NCI-H774 (cell line): ENCODE data around the gene DDX42.
"Not testable (repeated sequence)": the region's sequence is repeated elsewhere in the genome, so short reads cannot be mapped to it uniquely, and the experiment has no call there.

Experiments
- DNase-seq: peaks from one replicate; lab custom pipeline; 2025; lab: John Stamatoyannopoulos, UW

Gene DDX42

DNA sequence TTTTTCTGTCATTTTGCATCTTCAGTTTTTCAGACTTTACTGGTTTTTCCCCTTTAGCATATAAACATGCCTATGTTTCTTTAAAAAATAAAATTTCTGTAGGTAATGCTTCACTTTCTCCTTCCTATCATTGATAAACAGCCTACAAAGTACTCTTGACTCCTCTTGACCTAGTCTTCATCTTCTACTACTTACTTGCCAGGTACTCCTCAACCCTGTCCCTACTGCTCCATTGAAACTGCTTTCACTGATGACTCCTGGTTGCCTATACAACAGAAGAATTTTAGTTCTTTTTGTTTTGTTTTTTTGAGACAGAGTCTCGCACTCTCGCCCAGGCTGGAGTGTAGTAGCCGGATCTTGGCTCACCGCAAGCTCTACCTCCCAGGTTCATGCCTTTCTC, 7.0 kb downstream of the DDX42 start:
- no peak for DNase-seq

DNA sequence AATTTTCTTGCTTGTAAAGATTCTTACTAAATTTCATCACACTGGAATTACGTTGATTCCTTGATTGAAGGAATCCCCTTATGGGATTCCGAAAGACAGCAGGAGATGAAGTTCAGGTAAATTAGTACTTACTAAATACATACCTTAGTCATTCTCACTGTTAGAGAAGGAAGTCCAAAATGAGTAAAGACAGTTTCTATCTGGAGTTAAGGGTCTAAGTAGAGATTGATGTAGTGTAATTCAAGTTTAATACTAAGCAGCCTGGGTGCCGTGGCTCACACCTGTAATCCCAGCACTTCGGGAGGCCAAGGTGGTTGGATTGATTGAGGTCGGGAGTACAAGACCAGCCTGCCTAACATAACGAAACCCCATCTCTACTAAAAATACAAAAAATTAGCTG, 9.6 kb downstream of the DDX42 start:
- no peak for DNase-seq

DNA sequence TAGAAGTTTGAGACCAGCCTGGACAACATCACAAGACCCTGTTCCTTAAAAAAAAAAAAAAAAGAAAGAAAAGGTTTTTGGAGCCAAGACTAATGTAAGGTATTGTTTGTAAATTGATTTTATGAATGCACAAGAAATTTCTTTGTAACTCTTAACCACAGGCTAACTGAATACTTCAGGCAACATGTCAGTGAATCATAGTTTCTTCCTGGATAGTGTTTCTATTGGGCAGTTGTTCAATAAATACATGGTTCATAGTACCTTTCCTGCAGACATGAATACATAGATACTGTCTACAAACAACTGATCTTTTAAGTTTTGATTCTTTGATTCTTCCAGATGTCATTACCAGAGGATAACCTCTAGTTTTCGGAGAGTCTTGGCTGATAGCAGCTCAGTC, 11.6 kb downstream of the DDX42 start:
- DNase-seq = no peak

DNA sequence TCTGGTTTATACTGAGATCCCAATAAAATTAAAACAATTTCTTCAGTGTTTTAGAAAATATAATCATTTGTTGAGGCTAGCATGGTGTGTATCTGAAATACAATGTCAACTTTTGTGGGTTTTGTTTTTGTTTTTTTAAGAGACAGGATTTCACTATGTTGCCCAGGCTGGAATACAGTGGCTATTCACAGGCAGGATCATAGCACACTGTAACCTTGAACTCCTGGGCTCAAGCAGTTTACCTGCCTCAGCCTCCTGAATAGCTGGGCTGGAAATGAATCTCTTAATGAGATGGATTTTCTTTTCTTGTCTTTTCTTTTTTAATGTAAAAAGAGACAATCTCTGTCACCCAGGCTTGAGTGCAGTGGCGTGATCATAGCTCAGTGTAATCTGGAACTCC, 12.1 kb downstream of the DDX42 start:
- no peak for DNase-seq

DNA sequence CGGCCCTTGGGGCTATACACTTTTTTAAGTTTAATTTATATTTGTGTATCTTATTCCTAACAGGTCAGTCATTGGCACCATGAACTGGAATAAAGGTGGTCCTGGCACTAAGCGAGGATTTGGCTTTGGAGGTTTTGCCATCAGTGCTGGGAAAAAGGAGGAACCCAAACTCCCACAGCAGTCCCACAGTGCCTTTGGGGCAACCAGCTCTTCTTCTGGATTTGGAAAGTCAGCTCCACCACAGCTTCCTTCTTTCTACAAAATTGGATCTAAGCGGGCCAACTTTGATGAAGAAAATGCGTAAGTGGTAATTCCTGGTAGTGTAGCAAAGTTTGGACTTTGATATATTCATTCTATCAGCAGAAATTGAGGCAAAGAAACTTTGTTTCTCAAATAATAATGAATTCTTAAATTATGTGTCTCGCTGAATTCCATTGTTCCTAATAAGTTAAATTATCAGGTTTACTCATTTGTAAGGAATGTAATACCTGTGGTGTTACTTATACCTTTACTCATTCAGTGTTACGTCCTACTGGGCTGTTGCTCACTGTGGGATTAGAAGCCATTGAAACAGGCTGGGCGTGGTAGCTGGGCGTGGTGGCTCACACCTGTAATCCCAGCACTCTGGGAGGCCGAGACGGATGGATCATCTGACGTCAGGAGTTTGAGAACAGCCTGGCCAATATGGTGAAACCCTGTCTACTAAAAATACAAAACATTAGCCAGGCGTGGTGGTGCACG, 13.2 kb downstream of the DDX42 start:
- no peak for DNase-seq

DNA sequence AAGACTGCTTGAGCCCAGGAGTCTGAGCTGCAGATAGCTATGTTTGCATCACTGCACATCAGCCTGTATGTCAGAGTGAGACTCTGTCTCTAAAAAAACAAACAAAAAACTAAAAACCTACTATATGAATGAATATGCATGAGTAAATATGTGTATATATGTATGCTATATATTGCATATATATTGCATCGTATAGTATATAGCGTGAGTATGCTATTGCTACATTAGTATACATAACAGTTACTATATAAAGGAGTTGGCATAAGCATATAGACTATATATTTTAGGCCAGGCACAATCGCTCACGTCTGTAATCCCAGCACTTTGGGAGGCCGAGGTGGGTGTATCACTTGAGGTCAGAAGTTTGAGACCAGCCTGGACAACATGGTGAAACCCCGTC, 16.1 kb downstream of the DDX42 start:
- no peak for DNase-seq

DNA sequence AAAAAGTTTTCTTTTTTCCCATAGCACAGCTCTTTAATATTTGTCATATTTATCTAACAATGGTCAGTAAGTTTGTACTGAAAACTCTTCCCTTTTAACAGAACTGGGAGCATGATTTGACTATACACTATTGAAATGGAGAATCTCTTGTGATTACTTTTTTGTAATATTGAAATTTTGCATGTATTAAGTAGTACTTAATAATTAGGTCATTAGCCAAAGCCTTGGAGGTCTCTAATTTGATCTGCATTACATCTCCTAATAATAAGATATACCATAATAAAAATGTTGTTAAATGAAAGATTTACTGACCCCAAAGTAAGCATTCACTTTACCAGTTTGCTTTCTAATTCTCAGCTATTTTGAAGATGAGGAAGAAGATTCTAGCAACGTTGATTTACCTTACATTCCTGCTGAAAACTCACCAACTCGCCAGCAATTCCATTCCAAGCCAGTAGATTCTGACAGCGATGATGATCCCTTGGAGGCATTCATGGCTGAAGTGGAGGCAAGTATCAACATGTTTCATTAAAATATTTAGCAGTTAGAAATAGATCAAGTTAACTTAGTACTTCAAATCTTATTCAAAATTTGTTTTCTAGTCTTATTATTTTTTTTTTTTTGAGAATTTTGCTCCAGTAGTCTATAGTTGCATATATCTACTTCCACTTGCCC, 18.2 kb downstream of the DDX42 start:
- DNase-seq = no peak

DNA sequence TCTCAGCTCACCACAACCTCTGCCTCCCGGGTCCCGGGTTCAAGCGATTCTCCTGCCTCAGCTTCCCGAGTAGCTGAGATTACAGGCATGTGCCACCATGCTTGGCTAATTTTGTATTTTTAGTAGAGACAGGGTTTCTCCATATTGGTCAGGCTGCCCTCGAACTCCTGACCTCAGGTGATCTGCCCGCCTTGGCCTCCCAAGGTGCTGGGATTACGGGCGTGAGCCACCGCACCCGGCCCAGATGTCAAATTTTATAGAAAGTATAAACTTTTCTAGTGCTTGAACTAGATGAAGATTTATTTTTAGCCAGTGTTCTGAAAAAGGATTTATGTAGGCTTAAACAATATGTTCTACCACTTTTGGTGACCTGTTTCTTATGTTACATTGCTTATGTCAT, 22.4 kb downstream of the DDX42 start:
- DNase-seq = not testable (repeated sequence)

DNA sequence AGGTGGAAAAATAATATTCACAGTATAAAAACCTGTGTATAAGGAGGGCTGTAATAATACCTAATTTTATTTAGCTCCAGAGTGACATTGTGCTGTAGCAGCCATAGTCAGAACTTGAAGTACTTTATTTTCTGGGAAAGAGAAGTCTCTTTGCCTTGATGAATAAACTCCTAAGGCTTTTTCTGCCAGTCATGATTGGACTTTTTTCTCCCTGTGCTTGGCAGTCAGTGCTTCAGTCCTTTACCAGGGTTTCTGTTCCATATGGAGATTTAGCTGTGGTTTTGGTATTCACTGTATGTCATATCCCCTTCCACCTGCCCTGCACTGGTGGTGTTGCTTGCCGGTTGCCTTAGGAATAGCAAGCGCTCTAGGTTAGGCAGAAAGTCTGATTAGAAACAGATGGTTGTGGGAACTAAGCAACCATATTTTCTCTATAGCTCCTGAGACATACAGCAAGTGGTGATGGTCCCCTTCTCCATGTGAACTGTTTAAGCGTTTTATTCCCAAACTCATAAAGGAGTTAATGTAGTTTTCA, 24.7 kb downstream of the DDX42 start:
- DNase-seq = no peak

DNA sequence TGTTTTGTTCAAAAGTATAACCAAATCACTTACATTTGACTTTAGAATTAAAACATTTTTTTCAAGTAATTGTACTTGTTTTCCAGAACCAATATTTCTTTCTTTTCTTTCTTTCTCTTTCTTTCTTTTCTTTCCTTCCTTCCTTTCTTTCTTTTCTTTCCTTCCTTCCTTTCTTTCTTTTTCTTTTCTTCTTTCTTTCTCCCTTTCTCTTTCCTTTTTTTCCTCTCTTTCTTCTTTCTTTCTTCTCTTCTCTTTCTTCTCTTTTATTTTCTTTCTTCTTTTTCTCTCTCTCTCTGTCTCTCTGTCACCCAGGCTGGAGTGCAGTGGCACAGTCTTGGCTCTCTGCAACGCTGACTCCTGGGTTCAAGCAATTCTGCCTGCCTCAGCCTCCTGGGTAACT, 26.8 kb downstream of the DDX42 start:
- no peak for DNase-seq

DNA sequence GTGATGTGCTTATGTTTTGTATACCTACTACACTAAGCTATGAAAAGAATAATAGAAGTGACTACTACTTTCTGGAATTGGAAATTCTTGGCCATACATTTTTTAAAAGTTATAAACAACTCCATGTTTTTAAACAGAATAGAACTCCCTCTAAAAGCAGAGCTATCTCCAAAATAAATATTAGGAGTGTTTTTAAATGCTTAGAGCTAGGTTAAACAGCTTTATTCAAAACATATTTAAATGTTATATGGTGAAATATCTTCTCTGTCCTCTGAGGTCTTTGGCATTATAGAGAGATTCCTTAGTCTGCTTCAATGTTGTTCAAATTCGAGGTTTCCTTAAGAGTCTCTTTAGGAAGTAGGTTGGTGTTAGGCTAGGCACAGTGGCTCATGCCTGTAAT, 30.4 kb downstream of the DDX42 start:
- no peak for DNase-seq

DNA sequence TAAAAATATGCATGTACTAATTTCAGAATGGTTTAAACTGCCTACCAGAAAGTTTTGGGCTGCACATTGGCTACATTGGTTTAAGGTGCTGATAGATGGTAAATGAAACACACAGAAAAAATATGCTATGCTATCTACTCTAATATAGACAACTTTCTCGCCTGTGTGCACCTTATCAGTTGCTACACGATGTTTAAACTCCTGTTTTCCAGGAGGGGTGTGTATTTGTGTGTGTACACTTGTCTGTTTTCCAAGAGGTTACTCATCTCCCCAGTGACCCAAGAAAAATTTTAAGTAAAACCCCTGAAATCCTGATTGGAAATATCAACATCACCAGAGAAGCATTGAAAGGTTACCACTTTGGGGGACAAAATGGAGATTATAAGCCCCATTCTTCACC, 31.6 kb downstream of the DDX42 start:
- no peak for DNase-seq

DNA sequence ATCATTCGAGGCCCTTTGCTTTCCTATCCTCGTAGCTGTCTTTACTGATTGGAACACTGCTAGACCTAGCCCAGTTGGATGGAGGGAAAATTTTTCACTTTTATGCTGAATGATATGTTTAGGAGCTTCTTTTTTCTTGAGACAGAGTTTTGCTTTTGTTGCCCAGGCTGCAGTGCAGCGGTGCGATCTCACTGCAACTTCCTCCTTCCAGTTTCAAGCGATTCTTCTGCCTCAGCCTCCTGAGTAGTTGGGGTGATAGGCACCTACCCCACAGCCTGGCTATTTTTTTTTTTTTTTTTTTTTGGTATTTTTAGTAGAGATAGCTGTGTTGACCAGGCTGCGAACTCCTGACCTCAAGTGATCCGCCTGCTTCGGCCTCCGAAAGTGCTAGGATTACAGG, 36.0 kb downstream of the DDX42 start:
- no peak for DNase-seq

DNA sequence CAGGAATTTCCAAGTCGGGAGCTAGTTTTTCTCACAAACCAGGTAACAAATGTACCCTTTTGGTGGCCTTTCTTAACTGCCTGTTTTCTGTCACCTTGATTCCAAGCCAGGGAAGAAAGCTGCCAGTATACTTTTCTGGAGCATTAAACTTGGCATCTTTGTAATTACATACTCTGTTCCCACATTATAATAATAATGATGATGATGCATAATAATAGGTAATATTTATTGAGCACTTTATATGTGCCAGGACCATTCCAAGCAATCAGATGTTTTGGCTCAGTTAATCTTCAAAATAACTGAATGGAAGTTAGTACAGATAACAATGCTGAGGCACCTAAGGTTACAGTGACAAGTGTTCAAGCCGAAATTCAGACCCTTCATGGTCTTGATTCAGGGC, 42.2 kb downstream of the DDX42 start:
- DNase-seq = no peak

DNA sequence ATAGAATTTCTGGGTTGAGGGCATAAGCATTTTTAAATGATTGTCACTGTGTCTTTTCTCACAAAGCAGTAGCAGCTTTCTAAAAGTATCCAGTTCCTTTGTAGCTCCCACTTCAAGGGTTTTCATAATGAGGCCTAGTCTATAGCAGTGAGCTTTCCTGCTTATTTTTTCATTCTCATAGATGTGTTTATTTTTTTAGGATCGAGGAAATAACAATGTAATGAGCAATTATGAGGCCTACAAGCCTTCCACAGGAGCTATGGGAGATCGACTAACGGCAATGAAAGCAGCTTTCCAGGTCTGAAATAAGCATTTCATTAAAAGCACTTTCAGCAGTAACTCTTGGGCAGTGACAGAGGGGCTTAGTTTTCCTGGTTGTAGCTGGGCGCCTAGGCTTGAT, 42.7 kb downstream of the DDX42 start:
- DNase-seq = no peak

DNA sequence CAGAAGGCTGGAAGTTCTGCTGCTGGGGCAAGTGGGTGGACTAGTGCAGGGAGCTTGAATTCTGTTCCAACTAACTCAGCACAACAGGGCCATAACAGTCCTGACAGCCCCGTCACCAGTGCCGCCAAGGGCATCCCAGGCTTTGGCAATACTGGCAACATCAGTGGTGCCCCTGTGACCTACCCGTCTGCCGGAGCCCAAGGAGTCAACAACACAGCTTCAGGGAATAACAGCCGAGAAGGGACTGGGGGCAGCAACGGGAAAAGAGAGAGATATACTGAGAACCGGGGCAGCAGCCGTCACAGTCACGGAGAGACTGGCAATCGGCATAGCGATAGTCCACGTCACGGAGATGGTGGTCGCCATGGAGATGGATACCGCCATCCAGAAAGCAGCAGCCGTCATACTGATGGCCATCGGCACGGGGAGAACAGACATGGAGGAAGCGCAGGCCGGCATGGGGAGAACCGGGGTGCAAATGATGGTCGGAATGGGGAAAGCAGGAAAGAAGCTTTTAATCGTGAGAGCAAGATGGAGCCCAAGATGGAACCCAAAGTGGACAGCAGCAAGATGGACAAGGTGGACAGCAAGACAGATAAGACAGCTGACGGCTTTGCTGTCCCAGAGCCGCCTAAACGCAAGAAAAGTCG, 43.9 kb downstream of the DDX42 start:
- no peak for DNase-seq

DNA sequence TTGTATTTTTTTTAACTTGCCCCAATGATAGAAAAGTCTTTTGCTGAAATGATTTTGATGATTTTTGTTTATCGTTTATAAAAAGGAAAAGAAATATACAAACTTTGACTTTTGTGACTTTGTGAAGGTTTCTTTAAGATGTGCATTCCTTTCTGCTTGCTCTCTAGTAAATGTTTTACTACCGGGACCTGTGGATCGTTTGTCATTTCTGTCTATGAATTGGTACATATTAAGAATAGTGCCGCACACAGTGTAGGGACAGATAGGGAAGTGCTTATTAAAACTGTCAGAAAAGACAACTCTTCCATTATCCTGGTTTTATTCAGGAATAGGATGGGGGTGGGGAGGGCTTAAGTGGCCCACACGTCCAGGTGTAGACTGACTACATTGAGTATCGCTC, 45.2 kb downstream of the DDX42 start:
- no peak for DNase-seq

DNA sequence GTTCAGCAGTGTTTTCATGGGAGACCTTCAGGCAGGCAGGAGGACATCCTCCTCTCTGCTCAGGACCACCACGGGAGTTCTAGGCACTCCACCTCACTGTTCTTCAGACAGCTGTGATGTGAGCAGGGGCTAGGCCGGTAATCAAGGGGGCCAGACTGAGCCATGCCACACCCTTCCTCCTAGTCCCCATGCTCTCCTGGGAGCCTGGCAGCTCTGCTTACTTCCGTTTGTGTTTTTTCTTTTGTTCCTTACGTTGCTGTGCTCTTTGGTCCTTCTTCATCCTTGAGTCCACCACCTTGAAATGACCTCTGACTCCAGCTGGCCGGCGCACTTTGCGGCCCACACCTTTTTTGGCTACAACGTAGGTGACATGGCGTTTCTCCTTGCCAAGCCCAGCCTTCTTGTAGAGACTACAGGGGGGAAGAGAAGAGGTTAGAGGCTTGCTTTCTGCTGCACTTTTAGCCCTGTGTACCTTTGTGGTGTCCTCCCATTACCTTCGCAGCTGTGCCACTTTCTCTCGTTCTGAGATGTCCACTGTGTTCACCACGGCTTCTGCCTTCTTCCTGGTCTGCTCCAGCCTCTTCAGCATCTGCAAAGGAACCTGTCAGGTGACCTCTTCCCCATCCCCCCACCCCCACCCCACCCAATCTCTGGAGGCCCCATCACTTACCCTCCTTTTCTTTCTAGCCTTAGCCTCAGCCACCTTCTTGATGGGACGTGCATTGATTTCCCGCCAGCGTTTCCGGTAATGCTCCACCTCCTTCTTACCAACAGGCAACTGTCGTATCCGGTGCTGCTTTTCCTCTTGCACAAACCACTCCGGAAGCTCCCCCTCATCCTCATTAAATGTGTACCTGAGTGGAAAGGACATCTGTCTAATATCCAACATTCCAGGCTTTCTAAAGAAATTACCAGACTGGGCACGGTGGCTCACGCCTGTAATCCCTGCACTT, 45.9 kb downstream of the DDX42 start:
- no peak for DNase-seq

DNA sequence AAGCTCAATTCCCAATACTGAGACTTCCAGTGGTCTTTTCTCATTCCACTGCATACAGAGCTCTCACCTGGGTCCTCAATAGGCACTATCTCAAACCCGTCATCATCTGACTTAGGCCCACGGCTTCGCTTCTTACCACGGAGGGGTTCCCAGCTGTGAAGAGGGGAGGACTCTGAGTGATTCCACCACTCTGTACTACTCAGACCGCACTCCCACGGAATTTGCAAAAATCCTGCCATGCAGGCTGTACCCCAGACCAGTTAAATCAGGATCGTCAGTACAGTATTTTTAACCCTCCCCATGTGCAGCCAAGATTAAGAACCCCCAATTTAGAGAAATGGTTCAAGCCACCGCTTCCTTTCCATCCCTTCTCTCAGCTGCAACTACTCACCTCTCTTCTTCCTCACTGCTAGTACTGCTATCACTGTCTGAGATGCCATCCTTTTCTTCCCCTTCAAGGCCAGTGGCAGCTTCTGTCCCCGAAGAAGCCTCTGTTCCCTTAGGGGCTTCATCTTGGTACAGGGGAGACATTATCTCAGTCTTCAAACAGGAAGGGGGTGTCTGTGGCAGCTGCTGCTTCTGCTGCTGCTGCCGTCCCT, 47.1 kb downstream of the DDX42 start:
- DNase-seq = no peak

DNA sequence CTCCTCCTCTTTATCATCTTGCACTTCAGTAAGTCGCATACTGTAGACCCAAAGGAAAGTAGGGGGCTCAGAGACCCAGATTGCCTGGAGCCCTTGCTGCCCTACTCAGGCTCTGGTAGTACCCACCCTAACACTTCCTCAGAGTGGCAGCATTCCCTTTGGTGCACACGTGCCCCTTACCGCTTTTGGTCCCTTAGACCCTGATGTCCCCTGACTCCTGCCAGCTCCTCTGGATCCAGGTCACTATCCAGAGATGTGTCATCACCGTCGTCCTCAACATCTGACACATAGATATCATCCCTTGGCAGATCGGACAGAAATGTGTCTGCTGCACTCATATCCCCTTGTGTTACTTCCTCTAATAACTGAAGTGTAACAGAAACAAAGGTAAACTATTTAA, 47.8 kb downstream of the DDX42 start:
- DNase-seq = no peak

DNA sequence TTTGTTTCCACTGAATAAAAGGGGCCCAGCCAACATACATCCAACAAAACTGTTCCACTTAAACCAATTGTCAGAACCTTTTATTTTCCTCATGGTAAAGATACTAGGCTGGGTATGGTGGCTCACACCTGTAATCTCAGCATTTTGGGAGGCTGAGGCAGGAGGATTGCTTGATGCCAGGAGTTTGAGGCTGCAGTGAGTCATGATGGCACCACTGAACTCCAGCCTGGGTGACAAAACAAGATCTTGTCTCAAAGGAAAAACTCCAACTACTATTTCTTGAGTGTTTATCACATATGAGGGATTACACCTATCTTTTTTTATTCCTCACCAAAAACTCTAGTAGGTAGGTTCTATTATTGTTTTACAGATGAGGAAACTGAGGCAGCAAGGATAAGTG, 48.6 kb downstream of the DDX42 start:
- no peak for DNase-seq
